Transverse colon (tissue), 3 donors: ENCODE results near the gene PREX1.

Experiments
- POLR2A ChIP-seq: fragments of 450-650 bp; IDR thresholded peaks from one replicate; pipeline ENCODE4 v1.6.1; 2016; ENCODE audit warnings: antibody characterized with exemption, mild to moderate bottlenecking, moderate library complexity
- TF ChIP-seq, protein P1 (sequence below), 5 experiments: fragments of 200-600 bp in 3 of 5; fragments of 450-650 bp in 2 of 5; sonication (generic) in 3 of 5; IDR thresholded peaks; 1 replicate in 2 of 5; 2 replicates in 3 of 5; pipeline ENCODE4 v1.5.1; 2016 to 2017; ENCODE audit warnings: antibody characterized with exemption in 5 of 5, inconsistent platforms in 3 of 5, mild to moderate bottlenecking in 2 of 5, moderate library complexity in 1 of 5

DNA sequence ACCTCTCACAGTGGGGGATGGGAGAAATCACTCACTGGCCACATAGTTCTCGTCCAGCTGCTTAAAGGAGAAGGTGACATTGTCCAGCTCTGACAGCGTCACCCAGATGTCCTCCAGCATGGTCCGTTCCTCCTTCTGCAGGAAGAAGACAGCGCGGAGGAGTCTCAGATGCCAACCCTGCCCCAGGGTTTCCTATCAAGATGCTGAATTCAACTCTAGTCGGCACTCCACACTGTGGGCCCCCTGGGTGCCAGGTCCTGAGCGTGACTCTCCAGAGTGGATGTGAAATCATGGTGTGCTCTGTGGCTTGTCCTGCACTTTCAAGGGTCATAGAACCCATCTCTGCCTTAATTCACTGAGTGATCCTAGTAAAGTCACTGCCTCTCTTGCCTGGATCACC, 193.2 kb downstream of the PREX1 start:
- TF ChIP-seq, protein P1, sequence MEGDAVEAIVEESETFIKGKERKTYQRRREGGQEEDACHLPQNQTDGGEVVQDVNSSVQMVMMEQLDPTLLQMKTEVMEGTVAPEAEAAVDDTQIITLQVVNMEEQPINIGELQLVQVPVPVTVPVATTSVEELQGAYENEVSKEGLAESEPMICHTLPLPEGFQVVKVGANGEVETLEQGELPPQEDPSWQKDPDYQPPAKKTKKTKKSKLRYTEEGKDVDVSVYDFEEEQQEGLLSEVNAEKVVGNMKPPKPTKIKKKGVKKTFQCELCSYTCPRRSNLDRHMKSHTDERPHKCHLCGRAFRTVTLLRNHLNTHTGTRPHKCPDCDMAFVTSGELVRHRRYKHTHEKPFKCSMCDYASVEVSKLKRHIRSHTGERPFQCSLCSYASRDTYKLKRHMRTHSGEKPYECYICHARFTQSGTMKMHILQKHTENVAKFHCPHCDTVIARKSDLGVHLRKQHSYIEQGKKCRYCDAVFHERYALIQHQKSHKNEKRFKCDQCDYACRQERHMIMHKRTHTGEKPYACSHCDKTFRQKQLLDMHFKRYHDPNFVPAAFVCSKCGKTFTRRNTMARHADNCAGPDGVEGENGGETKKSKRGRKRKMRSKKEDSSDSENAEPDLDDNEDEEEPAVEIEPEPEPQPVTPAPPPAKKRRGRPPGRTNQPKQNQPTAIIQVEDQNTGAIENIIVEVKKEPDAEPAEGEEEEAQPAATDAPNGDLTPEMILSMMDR (IDR thresholded peaks at IDR 0.05), result no peak
- TF ChIP-seq POLR2A, result no peak
